ENCODE data around the gene HMGXB4.

GRCh38 chr22:35230417-35230816 is 26.9 kb upstream of the HMGXB4 start:
- TF ChIP-seq CTCF (IDR thresholded peaks at IDR 0.05) (no peak), POLR2AphosphoS5 (IDR thresholded peaks at IDR 0.05) (no peak)

Measured in suprapubic skin (tissue), 3 donors.